CD14-positive monocyte (primary cell): Measurements from ENCODE around the gene KIAA0930. TPM values are rescaled to one million over a fixed set of nuclear protein-coding genes. Genes with fewer than 3 reads are reported as not detected.

Experiments used
- DNase-seq, 3 donors: peaks; one replicate each; pipeline ENCODE4 v3.0.0-alpha.2; 2011 to 2022
- H2AFZ ChIP-seq: 2 replicates; pipeline ENCODE4 v1.6.0; 2012; ENCODE audit warnings: mild to moderate bottlenecking, low read depth, low read length, inconsistent platforms; ENCODE audit not compliant: insufficient read depth, poor library complexity, severe bottlenecking
- H3K27ac ChIP-seq, 2 donors: 1 replicate in 1 of 2; 2 replicates in 1 of 2; pipeline ENCODE4 v1.5.1; 2012 to 2013; ENCODE audit warnings: low read length in 2 of 2, control low read depth in 1 of 2, inconsistent platforms in 1 of 2, low read depth in 1 of 2, mild to moderate bottlenecking in 1 of 2
- H3K27me3 ChIP-seq, 2 donors: one replicate each; pipeline versions ENCODE4 v1.6.0 to v1.6.1; 2011 to 2013; ENCODE audit warnings: low read length in 2 of 2; ENCODE audit not compliant: control insufficient read depth in 2 of 2, insufficient read depth in 2 of 2
- H3K36me3 ChIP-seq, 2 donors: replicated peaks in 1 of 2; 1 replicate in 1 of 2; 2 replicates in 1 of 2; pipeline versions ENCODE4 v1.5.1 to v1.6.1; 2012 to 2013; ENCODE audit warnings: low read length in 2 of 2, control low read depth in 1 of 2, inconsistent platforms in 1 of 2, mild to moderate bottlenecking in 1 of 2; ENCODE audit not compliant: insufficient read depth in 2 of 2, control insufficient read depth in 1 of 2
- H3K4me1 ChIP-seq, 2 donors: 1 replicate in 1 of 2; 2 replicates in 1 of 2; pipeline versions ENCODE4 v1.5.1 to v1.6.1; 2012 to 2013; ENCODE audit warnings: low read length in 2 of 2, control low read depth in 1 of 2, inconsistent platforms in 1 of 2, mild to moderate bottlenecking in 1 of 2, moderate library complexity in 1 of 2; ENCODE audit not compliant: insufficient read depth in 2 of 2, control insufficient read depth in 1 of 2
- H3K4me2 ChIP-seq: replicated peaks from 2 replicates; pipeline ENCODE3; 2012; ENCODE audit warnings: low read length, moderate library complexity, mild to moderate bottlenecking; ENCODE audit not compliant: poor library complexity, severe bottlenecking; ENCODE audit errors: extremely low read depth
- H3K4me3 ChIP-seq, 3 experiments: fragments of 200-600 bp in 1 of 3; sonication (generic) in 1 of 3; replicated peaks in 1 of 3; 1 replicate in 2 of 3; 2 replicates in 1 of 3; pipeline ENCODE4 v1.5.1; 2011 to 2013; ENCODE audit warnings: low read length in 3 of 3, mild to moderate bottlenecking in 3 of 3, control low read depth in 2 of 3, low read depth in 2 of 3, inconsistent platforms in 1 of 3, moderate library complexity in 1 of 3
- H3K79me2 ChIP-seq: 2 replicates; pipeline ENCODE4 v1.6.0; 2012; ENCODE audit warnings: mild to moderate bottlenecking, control low read depth, inconsistent platforms, low read length, moderate library complexity; ENCODE audit not compliant: insufficient read depth
- H3K9ac ChIP-seq: 2 replicates; pipeline ENCODE4 v1.6.0; 2017; ENCODE audit warnings: low read length, mild to moderate bottlenecking; ENCODE audit not compliant: insufficient read depth, poor library complexity, severe bottlenecking
- H3K9me3 ChIP-seq, 2 donors: replicated peaks in 1 of 2; 1 replicate in 1 of 2; 2 replicates in 1 of 2; pipeline versions ENCODE4 v1.5.1 to v1.6.1; 2012 to 2013; ENCODE audit warnings: low read length in 2 of 2, control low read depth in 1 of 2; ENCODE audit not compliant: control insufficient read depth in 1 of 2, insufficient read depth in 1 of 2
- H4K20me1 ChIP-seq: 2 replicates; pipeline ENCODE4 v1.6.0; 2012; ENCODE audit warnings: mild to moderate bottlenecking, low read length, control low read depth, moderate library complexity; ENCODE audit not compliant: insufficient read depth
- H3K27ac Mint-ChIP-seq, 7 donors: one replicate each; pipeline ENCODE4 v1.8.0; 2020; ENCODE audit warnings: mild to moderate bottlenecking in 7 of 7, mixed read lengths in 7 of 7, moderate library complexity in 6 of 7, inconsistent platforms in 2 of 7
- H3K27me3 Mint-ChIP-seq, 3 donors: one replicate each; pipeline ENCODE4 v1.8.0; 2021 to 2022; ENCODE audit warnings: low read depth in 3 of 3, mild to moderate bottlenecking in 3 of 3, mixed read lengths in 3 of 3, moderate library complexity in 3 of 3, inconsistent platforms in 1 of 3
- H3K36me3 Mint-ChIP-seq, 2 donors: one replicate each; pipeline ENCODE4 v1.8.0; 2020; ENCODE audit warnings: mixed read lengths in 2 of 2, inconsistent platforms in 1 of 2, mild to moderate bottlenecking in 1 of 2
- H3K4me1 Mint-ChIP-seq: one replicate; pipeline ENCODE4 v1.8.0; 2020; ENCODE audit warnings: mild to moderate bottlenecking, mixed read lengths
- H3K4me3 Mint-ChIP-seq, 2 donors: one replicate each; pipeline ENCODE4 v1.8.0; 2020; ENCODE audit warnings: mild to moderate bottlenecking in 2 of 2, mixed read lengths in 2 of 2, moderate library complexity in 1 of 2
- H3K9me3 Mint-ChIP-seq, 7 donors: one replicate each; pipeline ENCODE4 v1.8.0; 2020 to 2022; ENCODE audit warnings: mixed read lengths in 7 of 7, mild to moderate bottlenecking in 6 of 7, moderate library complexity in 6 of 7, inconsistent platforms in 2 of 7
- WGBS: methylation state at CpG from one replicate; pipeline ENCODE4 v1.1.5; 2013; ENCODE audit warnings: missing lambda C conversion rate; ENCODE audit not compliant: insufficient coverage; 5-methylcytosine and 5-hydroxymethylcytosine counted together
- intact Hi-C, 2 donors: fragments of 100-400 bp; cut with micrococcal nuclease; formaldehyde crosslinking; loops; one replicate each; pipeline versions ENCODE4 v1.15.0 to v1.15.1; 2023
- polyA plus RNA-seq, 3 donors: library from polyadenylated mRNA; depleted of rRNA in 1 of 3; unstranded in 2 of 3; stranded (reverse) in 1 of 3; fragments of 300-500 nt in 2 of 3; fragments of >200 nt in 1 of 3; fragmentation: Illumina TruSeq in 2 of 3; gene quantifications; 1 replicate in 2 of 3; 2 replicates in 1 of 3; pipeline ENCODE4 v1.2.3, GENCODE V29; 2012 to 2021
- TF ChIP-seq, protein P1 (sequence below): fragments of 200-600 bp; IDR thresholded peaks from one replicate; pipeline ENCODE4 v1.8.0; 2022; ENCODE audit warnings: antibody characterized with exemption, mild to moderate bottlenecking

KIAA0930 gene
- polyA plus RNA-seq, 3 donors: 14.0 to 89.1 (median 15.6) TPM

DNA sequence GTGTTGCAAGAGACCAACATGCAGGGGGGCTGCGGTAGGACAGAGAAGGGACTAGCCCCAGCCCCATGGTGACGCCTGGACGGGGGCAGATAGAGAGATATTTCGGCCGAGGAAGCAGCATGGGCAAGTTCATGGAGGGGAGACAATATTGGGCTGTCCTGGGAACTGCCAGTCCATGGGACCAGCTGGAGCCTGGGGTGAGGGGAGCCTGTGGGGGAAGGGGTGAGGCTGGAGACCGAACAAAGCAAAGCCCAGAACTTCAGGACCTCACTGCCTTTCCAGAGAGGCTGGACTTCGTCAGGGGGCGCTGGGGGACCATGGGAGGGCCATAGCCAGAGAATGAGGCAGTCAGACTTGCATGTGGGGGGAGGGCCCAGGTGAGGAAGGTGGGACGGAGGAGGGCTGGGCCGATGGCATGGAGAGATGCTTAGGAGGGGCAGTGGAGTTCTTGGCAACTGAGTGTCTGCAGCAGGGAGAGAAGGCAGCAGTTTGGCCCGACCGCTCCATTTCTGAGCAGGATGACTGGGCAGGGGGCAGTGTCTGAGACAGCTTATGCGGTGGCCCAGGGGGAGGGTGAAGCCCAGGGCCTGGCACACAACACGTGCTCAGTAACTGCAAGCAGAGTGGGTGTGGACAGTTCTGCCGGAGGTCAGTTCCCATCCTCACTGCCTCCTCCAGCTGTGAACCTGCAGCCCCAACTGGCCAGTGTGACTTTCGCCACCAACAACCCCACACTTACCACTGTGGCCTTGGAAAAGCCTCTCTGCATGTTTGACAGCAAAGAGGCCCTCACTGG is 44.8 kb upstream of the KIAA0930 start:
- peak overlapping the region; percentile 62 to 93 (median 85) for H3K27ac Mint-ChIP-seq
- peak overlapping the region; percentile 78 for H2AFZ ChIP-seq
- peaks cover 70 to 80% of the 10 kb centered on the region in 2 donors for H3K4me1 ChIP-seq

DNA sequence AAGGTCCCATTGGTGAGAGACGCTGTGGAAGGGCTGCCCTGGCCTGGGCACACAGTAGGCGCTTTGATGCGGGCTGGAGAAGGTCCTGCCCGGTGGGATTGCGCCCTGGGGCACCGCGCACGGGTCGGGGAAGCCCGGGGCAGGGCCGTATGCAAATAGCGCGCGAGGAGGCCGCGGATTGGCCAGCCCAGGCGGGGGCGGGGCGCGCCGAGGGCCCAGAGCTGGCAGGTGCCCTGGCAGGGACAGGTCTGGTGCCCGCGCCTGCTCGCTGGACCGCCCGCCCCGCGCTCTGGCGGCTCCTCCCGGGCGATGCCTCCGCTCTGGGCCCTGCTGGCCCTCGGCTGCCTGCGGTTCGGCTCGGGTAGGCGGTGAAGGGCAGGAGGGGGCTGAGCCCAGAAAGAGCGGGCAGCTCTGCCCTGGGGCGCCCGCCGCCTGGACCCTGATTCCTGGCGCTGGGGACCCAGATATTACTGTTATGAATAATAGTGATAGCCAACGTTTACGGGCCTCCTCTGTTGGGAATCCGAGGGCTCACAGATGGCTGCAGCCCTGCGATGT is 44.1 kb upstream of the KIAA0930 start, which contains the start of gene UPK3A:
TSS of gene UPK3A (plus strand) at position 245 of the 558 bp plus-strand sequence. CDS start at position 310, 65 bp downstream.
- WGBS: 5% methylated on average over 46 of the region's 46 CpGs
- Histone ChIP-seq H3K79me2 (no peaks in the 10 kb centered on the region), H3K27ac (peak within 1 kb of the TSS; percentile 41 to 69), H3K4me1 (peaks cover 70 to 80% of the 10 kb centered on the region in 2 donors), H3K36me3 (no peaks in the 10 kb centered on the region), H3K9me3 (no peaks in the 10 kb centered on the region), H3K4me2 (peak within 1 kb of the TSS; percentile 88), H4K20me1 (no peaks in the 10 kb centered on the region), H3K27me3 (no peaks in the 10 kb centered on the region), H2AFZ (peak within 1 kb of the TSS; percentile 78), H3K9ac (peak within 1 kb of the TSS; percentile 54), H3K4me3 (peak within 1 kb of the TSS; percentile 29 to 76 (median 44))
- H3K36me3 Mint-ChIP-seq: no peaks in the 10 kb centered on the region
- H3K27ac Mint-ChIP-seq: peak within 1 kb of the TSS; percentile 62 to 93 (median 85)
- H3K4me1 Mint-ChIP-seq: peaks cover 51% of the 10 kb centered on the region
- TF ChIP-seq, protein P1, sequence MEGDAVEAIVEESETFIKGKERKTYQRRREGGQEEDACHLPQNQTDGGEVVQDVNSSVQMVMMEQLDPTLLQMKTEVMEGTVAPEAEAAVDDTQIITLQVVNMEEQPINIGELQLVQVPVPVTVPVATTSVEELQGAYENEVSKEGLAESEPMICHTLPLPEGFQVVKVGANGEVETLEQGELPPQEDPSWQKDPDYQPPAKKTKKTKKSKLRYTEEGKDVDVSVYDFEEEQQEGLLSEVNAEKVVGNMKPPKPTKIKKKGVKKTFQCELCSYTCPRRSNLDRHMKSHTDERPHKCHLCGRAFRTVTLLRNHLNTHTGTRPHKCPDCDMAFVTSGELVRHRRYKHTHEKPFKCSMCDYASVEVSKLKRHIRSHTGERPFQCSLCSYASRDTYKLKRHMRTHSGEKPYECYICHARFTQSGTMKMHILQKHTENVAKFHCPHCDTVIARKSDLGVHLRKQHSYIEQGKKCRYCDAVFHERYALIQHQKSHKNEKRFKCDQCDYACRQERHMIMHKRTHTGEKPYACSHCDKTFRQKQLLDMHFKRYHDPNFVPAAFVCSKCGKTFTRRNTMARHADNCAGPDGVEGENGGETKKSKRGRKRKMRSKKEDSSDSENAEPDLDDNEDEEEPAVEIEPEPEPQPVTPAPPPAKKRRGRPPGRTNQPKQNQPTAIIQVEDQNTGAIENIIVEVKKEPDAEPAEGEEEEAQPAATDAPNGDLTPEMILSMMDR: no peak
- H3K4me3 Mint-ChIP-seq: peak within 1 kb of the TSS; percentile 69 to 88
- H3K27me3 Mint-ChIP-seq: peaks cover 2 to 7% (median 4%) of the 10 kb centered on the region in 3 donors
- peaks cover 0 to 8% (median 2%) of the 10 kb centered on the region in 7 donors for H3K9me3 Mint-ChIP-seq
- intact Hi-C loops: loop anchor here in 1 of 2 donors (2.0 kb wide), 1 partner anchor 24 kb away; the partner anchor contains the start of gene FAM118A
- peak; percentile 57 to 81 (median 75) for DNase-seq

More for the DNA sequence above, 44.8 kb upstream of the KIAA0930 start:
- TF ChIP-seq, protein P1: no peak
- Mint-ChIP-seq H3K4me1 (peaks cover 44% of the 10 kb centered on the region), H3K9me3 (peaks cover 0 to 8% (median 2%) of the 10 kb centered on the region in 7 donors), H3K36me3 (no peaks in the 10 kb centered on the region), H3K27me3 (peaks cover 2 to 7% (median 4%) of the 10 kb centered on the region in 3 donors), H3K4me3 (peak overlapping the region; percentile 69 to 88)
- Histone ChIP-seq H3K4me2 (peak overlapping the region; percentile 88), H3K9ac (peak overlapping the region; percentile 54), H3K79me2 (no peaks in the 10 kb centered on the region), H3K4me3 (peak overlapping the region; percentile 29 to 76 (median 44)), H3K9me3 (no peaks in the 10 kb centered on the region), H3K27ac (peak overlapping the region; percentile 41 to 69), H4K20me1 (no peaks in the 10 kb centered on the region), H3K27me3 (no peaks in the 10 kb centered on the region), H3K36me3 (no peaks in the 10 kb centered on the region)
- 56% methylated on average over 14 of the region's 16 CpGs for WGBS
- DNase-seq: peak in 2 of 3 donors; percentile 27 to 56
- intact Hi-C loops: loop anchor here in 1 of 2 donors (2.0 kb wide), 1 partner anchor 23 kb away; the partner anchor contains the start of gene FAM118A
